Stimulated activated CD8-positive, alpha-beta memory T cell treated with anti-CD3 and anti-CD28 coated beads, Interleukin-4, amount 100 ng/mL, for 1 hour (primary cell): ENCODE results near the gene BIN1.

Source experiments
- DNase-seq, 2 donors: peaks; one replicate each; pipeline ENCODE4 v3.0.0-alpha.2; 2020; ENCODE audit warnings: low read depth in 2 of 2, low spot score in 1 of 2

BIN1 gene

DNA sequence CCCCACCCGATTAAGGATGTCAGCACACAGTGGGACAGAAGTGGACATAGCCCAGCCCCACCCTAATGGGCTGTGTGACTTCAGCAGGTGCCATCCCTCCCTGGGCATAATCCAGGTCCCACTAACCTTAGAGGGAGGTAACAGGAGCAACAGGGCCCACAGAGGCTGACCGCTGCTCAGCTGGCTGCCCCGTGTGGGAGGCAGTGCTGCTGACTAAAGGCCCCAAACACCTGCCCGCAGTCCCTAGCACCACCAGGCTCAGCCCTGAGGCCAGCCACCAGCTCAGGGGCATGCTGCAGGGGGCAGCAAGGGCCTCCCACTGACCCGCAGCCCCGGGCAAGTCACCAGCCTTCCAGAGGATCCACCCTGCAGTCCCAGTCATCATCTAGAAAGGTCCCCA lies 14.6 kb downstream of the BIN1 start:
- DNase-seq = no peak

- DNase-seq = no peak
Observed at GRCh38 chr2:127091886-127092285, 15.1 kb downstream of the BIN1 start.

- no peak for DNase-seq
Observed at GRCh38 chr2:127091148-127091547, 15.8 kb downstream of the BIN1 start.

GRCh38 chr2:127090281-127091120 lies 16.5 kb downstream of the BIN1 start:
- DNase-seq = no peak

DNA sequence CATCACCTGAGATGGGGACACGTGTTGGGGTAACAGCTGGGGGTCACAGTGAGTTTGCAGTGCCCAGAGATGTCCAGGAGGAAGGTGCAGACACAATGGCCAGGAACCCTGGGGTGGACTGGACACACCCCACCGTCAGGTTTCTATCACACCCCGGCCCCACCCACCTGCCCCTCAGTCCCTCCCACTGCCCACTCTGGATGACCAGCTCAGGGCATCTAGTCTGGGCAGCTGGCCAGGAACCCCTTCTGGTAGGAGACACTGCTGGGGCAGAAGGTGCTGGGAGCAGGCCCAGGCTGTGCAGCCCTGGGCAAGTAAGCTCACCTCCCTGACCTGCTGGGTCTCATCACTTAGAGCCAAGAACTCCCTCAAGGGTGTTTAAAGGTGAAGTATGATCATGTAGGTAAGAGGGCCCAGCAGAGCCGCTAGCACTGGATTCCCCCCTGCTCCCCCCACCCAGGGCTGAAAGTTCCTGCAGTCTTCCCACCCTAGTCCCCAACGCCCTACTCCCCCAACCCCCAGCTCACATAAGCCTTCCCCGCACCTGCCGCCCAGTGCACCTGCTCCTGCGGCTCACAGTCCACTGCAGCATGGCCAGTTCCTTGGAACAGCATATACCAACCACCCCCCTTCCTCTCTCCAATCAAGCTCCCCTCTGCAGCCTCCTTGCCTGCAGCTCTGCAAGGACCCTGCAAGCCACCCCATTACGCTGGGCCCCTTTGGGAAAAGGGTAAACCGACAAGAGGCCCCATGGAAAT lies 17.3 kb downstream of the BIN1 start:
- no peak for DNase-seq

- no peak for DNase-seq
Observed at GRCh38 chr2:127088706-127089105, 18.2 kb downstream of the BIN1 start.

DNA sequence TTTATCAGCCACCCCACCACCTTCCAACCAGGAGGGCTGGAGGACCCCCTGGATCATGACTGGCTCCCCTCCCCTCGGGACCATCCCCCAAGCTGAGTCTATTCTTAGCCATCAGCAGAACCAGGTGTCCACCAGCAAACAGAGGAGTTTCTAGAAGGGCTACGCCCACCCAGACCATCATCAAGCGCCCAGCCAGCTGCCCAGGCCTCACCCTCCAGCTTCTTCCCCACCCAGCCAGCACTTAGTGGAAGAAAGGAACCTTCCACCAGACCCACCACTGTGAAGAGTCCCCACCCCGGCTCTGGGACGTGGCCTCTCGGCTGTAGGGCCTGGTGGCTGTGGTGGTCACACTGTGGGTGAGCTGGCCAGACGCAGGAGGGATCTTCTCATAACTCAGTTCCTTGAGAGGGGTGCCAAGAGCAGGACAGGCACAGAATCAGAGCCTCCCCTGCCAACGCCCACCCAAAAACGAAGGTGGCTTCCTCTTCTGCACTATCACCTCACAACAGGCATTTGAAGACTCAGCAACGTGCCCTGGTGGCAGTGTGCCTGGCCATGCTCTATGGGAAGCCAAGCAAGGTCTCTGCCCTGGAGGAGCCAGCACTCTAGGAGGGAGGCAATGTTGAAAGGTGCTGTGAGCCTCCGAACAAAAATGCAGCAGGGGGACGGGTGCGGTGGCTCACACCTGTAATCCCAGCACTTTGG lies 19.0 kb downstream of the BIN1 start:
- DNase-seq = no peak

- DNase-seq = no peak
Observed at GRCh38 chr2:127086990-127087790, 19.8 kb downstream of the BIN1 start.

DNA sequence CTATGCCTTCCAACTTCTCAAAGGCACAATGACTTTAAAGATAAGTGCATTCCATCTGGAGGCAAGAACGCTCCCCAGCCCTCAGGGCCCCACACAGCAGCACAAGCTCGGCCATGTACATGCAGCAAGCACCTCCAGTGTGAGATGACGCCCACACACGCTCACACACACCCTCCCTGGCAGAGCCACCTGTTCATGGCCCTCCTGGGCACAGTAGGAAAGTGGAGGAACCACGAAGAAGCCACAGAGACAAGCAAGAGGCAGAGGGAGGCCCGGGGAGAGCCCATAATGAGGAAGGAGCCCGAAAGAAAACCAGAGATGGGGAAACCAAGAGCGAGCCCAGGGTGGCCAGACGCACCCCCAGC lies 21.7 kb downstream of the BIN1 start:
- no peak for DNase-seq

GRCh38 chr2:127084611-127085316 lies 22.2 kb downstream of the BIN1 start:
- no peak for DNase-seq

GRCh38 chr2:127083819-127084503 lies 23.0 kb downstream of the BIN1 start:
- DNase-seq = no peak

GRCh38 chr2:127082974-127083373 lies 24.0 kb downstream of the BIN1 start:
- DNase-seq = no peak

GRCh38 chr2:127081826-127082633 lies 24.9 kb downstream of the BIN1 start:
- DNase-seq = peak; percentile 42 to 43

DNA sequence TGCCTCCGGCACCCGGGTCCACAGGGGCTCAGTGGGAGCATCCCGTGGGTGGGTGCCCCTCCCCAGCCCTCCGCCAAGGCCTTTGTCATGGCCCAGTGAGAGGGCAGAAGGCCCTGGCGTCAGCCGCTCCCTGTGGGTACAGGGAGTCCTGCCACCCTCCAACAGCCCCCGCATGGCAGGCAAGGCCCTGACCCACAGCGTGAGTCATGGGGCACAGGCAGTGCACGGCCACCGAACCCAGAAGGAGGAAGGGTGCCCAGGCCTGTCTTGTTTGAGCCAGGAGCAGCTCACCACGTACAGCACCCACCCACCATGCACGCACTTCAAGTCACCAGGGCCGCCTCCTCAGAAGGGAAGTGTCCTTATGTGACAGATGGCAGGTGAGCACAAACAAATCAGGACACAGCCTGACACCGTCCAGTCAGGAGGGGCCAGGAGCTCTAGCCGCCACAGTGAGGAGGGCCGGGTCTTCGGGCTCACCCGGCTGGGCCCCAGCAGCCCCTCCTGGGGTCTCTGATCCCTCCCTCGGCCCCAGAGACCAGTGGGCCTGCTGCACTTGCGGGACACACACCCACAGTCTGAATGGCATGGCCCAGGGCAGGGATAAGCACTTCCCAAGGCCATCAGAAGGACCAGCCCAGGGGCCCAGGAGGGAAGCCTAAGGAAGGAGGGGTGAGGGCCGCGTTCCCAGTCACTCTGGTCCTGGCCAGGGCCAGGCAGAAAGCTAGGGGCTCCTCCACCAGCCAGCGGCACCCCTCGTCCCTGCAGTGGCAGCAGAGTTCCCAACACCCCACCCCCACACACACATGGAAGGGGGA lies 25.8 kb downstream of the BIN1 start:
- DNase-seq = peak in 1 of 2 donors; percentile 31

DNA sequence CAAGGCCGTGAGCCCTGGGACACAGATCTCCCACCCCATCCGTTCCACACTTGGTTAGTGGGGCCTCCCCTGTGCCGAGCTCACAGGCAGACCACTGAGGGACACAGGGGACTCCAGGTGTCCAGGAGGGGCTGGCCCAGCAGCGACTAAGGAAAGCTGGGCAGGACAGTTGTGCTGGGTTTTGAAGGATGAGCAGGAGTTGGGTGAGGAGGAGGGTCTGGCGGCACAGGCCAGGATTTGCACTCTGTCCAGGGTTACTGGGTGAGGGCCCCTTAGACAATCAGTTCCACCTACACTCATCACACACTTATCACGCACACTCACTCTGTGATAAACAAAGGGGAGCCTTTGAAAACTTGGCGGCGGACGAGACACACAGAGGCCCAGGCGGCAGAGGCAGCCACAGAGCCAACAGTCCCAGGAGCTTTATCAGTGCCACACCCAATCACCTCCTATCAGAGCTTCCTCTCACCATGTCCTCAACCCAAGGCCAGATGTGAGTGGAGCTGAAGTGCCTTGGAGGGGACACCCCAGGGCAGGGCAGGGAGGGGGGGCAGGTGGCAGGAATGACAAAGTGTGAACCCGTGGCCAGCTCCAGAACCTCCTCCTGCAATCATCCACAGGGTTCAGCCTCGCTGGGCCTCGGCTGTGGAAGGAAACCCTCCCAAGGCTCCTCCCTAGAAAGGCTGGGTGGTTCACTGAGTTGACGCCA lies 26.6 kb downstream of the BIN1 start:
- no peak for DNase-seq

DNA sequence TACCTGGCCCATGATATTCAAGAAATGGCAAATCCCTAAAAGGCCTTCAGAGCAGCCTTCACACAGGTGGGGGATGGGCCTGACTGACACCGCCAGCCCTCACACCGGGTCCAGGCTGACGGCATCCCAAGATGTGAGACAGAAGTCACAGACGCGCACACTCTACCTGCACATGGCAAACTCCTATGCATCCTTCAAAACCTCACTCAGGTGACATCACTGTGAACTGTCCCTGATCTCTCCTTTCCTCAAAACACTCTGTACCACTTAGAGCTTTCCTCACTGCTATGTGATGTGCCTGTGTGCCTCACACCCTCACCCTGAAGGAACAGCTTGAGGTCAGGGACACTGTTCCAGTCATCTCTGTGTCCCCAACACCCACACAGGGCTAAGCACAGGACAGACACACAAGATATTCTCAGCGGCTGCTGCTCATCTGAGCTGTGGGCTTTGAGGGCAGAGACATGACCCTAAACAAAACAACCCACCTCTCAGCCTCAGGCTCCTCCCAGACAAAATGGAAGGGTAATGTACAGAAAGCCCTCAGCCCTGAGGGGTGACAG lies 27.5 kb downstream of the BIN1 start:
- no peak for DNase-seq

- DNase-seq = no peak
Observed at GRCh38 chr2:127078666-127079270, 28.2 kb downstream of the BIN1 start.
